Hepatic stellate cell (primary cell): ENCODE results near the gene COPS4.

Experiments used
- DNase-seq: peaks from one replicate; pipeline ENCODE4 v3.0.0; 2011; ENCODE audit warnings: low spot score

Gene COPS4

GRCh38 chr4:83124111-83124780, 89.3 kb downstream of the COPS4 start:
- DNase-seq: no peak
